Spleen (tissue), 7 donors: Measurements from ENCODE around the gene ZNF862.

Experiments used
- POLR2AphosphoS5 ChIP-seq, 3 donors: sonication (generic); formaldehyde crosslinking; IDR thresholded peaks; one replicate each; pipeline ENCODE4 v1.5.1; 2017; ENCODE audit warnings: antibody characterized with exemption in 3 of 3
- TF ChIP-seq, protein P1 (sequence below), 11 experiments: fragments of 200-600 bp in 7 of 11; fragments of 450-650 bp in 4 of 11; sonication (generic) in 4 of 11; IDR thresholded peaks in 8 of 11; conservative IDR thresholded peaks in 3 of 11; 1 replicate in 7 of 11; 2 replicates in 4 of 11; pipeline versions ENCODE4 v1.4.0 to v1.8.0; 2016 to 2021; ENCODE audit warnings: antibody characterized with exemption in 11 of 11, inconsistent platforms in 4 of 11, mild to moderate bottlenecking in 1 of 11
- donor health status: DM: no; HTN: no; CAD: no; lungs with moderate emphysema.
- donor health status: DM: no; HTN: no; CAD: no.
- donor health status: DM: no; HTN: no; CAD: no.

DNA sequence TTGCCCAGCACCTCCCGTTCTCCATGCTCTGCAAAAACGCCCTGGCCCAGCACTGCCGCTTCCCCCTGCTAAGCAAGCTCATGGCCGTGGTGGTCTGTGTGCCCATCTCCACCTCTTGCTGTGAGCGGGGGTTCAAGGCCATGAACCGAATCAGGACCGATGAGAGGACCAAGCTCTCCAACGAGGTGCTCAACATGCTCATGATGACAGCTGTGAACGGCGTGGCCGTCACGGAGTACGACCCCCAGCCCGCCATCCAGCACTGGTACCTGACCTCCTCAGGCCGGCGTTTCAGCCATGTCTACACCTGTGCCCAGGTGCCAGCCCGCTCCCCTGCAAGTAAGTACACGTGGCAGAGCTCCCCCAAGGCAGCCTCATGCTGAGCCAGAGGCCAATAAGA, 24.0 kb downstream of the ZNF862 start:
- TF ChIP-seq, protein P1, sequence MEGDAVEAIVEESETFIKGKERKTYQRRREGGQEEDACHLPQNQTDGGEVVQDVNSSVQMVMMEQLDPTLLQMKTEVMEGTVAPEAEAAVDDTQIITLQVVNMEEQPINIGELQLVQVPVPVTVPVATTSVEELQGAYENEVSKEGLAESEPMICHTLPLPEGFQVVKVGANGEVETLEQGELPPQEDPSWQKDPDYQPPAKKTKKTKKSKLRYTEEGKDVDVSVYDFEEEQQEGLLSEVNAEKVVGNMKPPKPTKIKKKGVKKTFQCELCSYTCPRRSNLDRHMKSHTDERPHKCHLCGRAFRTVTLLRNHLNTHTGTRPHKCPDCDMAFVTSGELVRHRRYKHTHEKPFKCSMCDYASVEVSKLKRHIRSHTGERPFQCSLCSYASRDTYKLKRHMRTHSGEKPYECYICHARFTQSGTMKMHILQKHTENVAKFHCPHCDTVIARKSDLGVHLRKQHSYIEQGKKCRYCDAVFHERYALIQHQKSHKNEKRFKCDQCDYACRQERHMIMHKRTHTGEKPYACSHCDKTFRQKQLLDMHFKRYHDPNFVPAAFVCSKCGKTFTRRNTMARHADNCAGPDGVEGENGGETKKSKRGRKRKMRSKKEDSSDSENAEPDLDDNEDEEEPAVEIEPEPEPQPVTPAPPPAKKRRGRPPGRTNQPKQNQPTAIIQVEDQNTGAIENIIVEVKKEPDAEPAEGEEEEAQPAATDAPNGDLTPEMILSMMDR (IDR thresholded peaks at IDR 0.05 in 8 of 11, conservative IDR thresholded peaks at IDR 0.05 in 3 of 11) = no peak
- no peak for TF ChIP-seq POLR2AphosphoS5 (IDR thresholded peaks at IDR 0.05)
